ENCODE measurements around the gene CDX1. TPM values are rescaled to one million over a fixed set of nuclear protein-coding genes. Genes with fewer than 3 reads are reported as not detected.
A peak's percentile ranks its signal among the peaks of the same experiment; 100 is the strongest.

CDX1 gene
- total and polyA plus RNA-seq, 2 of the 8 experiments (the other 6 are each of a cell fraction or from before 2014, with no cell fraction given): not detected

DNA sequence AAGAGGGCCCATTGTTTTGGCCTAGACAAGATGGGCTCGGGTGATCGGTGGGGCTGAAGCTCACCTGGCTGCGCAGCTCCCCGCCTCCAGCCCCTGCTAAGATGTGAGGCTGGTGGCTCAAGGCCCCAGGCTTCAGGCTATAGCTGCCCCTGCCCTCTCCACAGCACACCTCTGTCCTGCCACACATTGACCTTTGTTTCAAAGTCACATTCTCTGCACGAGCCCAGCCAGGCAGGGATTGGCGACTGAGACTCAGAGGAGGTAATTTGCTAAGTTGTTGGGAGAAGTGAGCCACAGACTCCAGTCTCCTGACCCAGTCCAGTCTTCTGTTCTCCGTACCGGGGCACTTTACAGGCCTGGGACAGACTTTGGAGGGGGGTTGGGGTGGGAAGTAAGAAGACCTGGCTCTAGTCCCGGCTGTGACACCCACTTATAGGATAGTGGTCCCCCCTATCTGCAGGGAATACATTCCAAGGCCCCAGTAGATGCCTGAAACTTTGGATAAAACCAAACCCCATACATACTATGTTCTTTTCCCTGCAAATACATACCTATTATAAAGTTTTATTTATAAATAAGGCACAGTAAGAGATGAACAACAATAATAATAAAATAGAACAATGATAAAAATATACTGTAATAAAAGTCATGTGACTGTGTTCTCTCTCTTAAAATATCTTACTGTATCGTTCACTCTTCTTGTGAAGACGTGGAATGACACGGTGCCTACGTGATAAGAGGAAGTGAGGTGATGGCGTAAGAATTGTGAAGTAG lies 24.2 kb upstream of the CDX1 start:
- Histone ChIP-seq H3K4me2 (ENCODE audit: insufficient read depth in 1 of 2, low read depth in 2 of 2, low read length in 2 of 2) (no peak overlapping the region), H2BK20ac (ENCODE audit: low read length) (0 out of 2 replicates have a peak overlapping the region, but pooled peaks have one; percentile 61), H2BK5ac (ENCODE audit: low read depth, low read length) (no peak overlapping the region; the same call in 1 of the 2 replicates), H3K79me2 (ENCODE audit: control insufficient read depth in 1 of 2, insufficient read depth in 2 of 2, low read length in 2 of 2) (no peaks in the 10 kb centered on the region), H2AK5ac (ENCODE audit: low read depth, low read length) (peak overlapping the region; percentile 20; the same call in 1 of the 2 replicates), H3K23me2 (ENCODE audit: low read depth, low read length) (no peaks in the 10 kb centered on the region), H3K9me3 (ENCODE audit: insufficient read depth in 2 of 2, low read depth in 1 of 2, low read length in 1 of 2) (no peaks in the 10 kb centered on the region), H3K4me3 (ENCODE audit: extremely low read depth in 1 of 4, insufficient read depth in 2 of 4, low read depth in 3 of 4, low read length in 4 of 4) (no peak overlapping the region), H3K27me3 (replicated peaks in 1 of 4; ENCODE audit: control insufficient read depth in 3 of 4, extremely low read depth in 1 of 4, insufficient read depth in 3 of 4, low read length in 3 of 4) (no peaks in the 10 kb centered on the region; a peak in 1 of 7 replicates), H2AFZ (ENCODE audit: low read length) (no peak overlapping the region), H4K20me1 (replicated peaks in 1 of 2; ENCODE audit: control insufficient read depth in 1 of 2, insufficient read depth in 2 of 2, low read length in 2 of 2) (no peaks in the 10 kb centered on the region), H3K56ac (replicated peaks; ENCODE audit: insufficient read length, low read depth, low read length) (no peak overlapping the region), H3K4me1 (replicated peaks in 1 of 4; ENCODE audit: control insufficient read depth in 3 of 4, insufficient read depth in 4 of 4, low read length in 3 of 4) (peaks cover 4 to 30% (median 24%) of the 10 kb centered on the region in 4 experiments), H4K5ac (ENCODE audit: insufficient read length, low read depth, low read length) (no peak overlapping the region), H3K23ac (ENCODE audit: insufficient read length) (no peak overlapping the region), H2BK120ac (replicated peaks; ENCODE audit: low read depth, low read length) (no peak overlapping the region), H2BK12ac (ENCODE audit: low read depth, low read length) (0 out of 2 replicates have a peak overlapping the region, but pooled peaks have one; percentile 39), H4K8ac (ENCODE audit: extremely low read depth, insufficient read depth, low read length) (no peak overlapping the region), H4K91ac (replicated peaks; ENCODE audit: insufficient read length, low read length) (peak overlapping the region; percentile 22), H3K27ac (ENCODE audit: low read depth, low read length) (no peak overlapping the region), H3K4ac (replicated peaks; ENCODE audit: insufficient read length, low read depth, low read length) (no peak overlapping the region), H3K36me3 (ENCODE audit: control insufficient read depth in 2 of 4, insufficient read depth in 4 of 4, low read length in 3 of 4) (no peaks in the 10 kb centered on the region), H3K18ac (ENCODE audit: extremely low read depth, low read length) (peak overlapping the region; percentile 32; the same call in 1 of the 2 replicates), H3K79me1 (ENCODE audit: low read depth, low read length) (no peaks in the 10 kb centered on the region; the same call in 1 of the 2 replicates), H2BK15ac (ENCODE audit: low read length) (no peak overlapping the region), H3K14ac (ENCODE audit: insufficient read length) (no peak overlapping the region), H3K9ac (replicated peaks in 1 of 4; ENCODE audit: extremely low read depth in 1 of 4, low read depth in 3 of 4, low read length in 3 of 4) (no peak overlapping the region)
- WGBS, 2 experiments (ENCODE audit: extremely low coverage in 1 of 2, insufficient coverage in 1 of 2, insufficient read length in 1 of 2, insufficient replicate concordance in 2 of 2, low coverage in 1 of 2, low lambda C conversion rate in 2 of 2, missing lambda C conversion rate in 1 of 2): 88% methylated on average over 14 of the region's 14 CpGs; no CpG with 5 or more reads in 1 of the 2 experiments
- ChIA-PET CTCF (ENCODE audit: partially characterized antibody) (interaction anchor here (0.9 to 13.1 kb wide), 8 partner anchors 15 to 114 kb away, joined by 3 to 188 read pairs (median 4); no protein-coding TSS in a partner anchor), POLR2A (ENCODE audit: partially characterized antibody) (no interaction called here)
- FAIRE-seq: no peak
- DNase-seq (ENCODE audit: low read depth in 1 of 2, low spot score in 2 of 2): no peak
- TF ChIP-seq BCL11A (IDR thresholded peaks at IDR 0.05; ENCODE audit: low read depth in 2 of 2, low read length in 2 of 2) (no peak), CBX5 (IDR thresholded peaks at IDR 0.05; ENCODE audit: low read depth, low read length) (no peak), SP2 (IDR thresholded peaks at IDR 0.05; ENCODE audit: low read length) (no peak), POLR2AphosphoS5 (IDR thresholded peaks at IDR 0.05; ENCODE audit: low read depth, low read length) (no peak), BACH1 (IDR thresholded peaks at IDR 0.05; ENCODE audit: low read length) (no peak), SIX5 (IDR thresholded peaks at IDR 0.05; ENCODE audit: low read depth, low read length) (no peak), SP1 (IDR thresholded peaks at IDR 0.05; ENCODE audit: low read depth, low read length) (no peak), TAF7 (optimal IDR thresholded peaks at IDR 0.05; ENCODE audit: borderline replicate concordance, low read depth, low read length) (no peak), BRCA1 (IDR thresholded peaks at IDR 0.05; ENCODE audit: low read depth, low read length) (no peak), SRF (IDR thresholded peaks at IDR 0.05; ENCODE audit: low read depth, low read length) (no peak), YY1 (IDR thresholded peaks at IDR 0.05; ENCODE audit: low read depth, low read length) (no peak), GTF2F1 (IDR thresholded peaks at IDR 0.05; ENCODE audit: borderline replicate concordance, low read depth, low read length) (no peak)
- TF ChIP-seq, protein P1, sequence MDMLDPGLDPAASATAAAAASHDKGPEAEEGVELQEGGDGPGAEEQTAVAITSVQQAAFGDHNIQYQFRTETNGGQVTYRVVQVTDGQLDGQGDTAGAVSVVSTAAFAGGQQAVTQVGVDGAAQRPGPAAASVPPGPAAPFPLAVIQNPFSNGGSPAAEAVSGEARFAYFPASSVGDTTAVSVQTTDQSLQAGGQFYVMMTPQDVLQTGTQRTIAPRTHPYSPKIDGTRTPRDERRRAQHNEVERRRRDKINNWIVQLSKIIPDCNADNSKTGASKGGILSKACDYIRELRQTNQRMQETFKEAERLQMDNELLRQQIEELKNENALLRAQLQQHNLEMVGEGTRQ (IDR thresholded peaks at IDR 0.05; ENCODE audit: low read length): no peak

All from H1 (cell line).